Esophagus (tissue), 2 donors: ENCODE data around the gene WNT11. TPM values are rescaled to one million over a fixed set of nuclear protein-coding genes. Genes with fewer than 3 reads are reported as not detected.

Experiments
- H3K27ac ChIP-seq, 2 donors: one replicate each; pipeline ENCODE4 v1.5.1; 2013; ENCODE audit warnings: low read depth in 2 of 2, mild to moderate bottlenecking in 2 of 2, inconsistent platforms in 1 of 2, low read length in 1 of 2, moderate library complexity in 1 of 2
- H3K27me3 ChIP-seq, 2 donors: one replicate each; pipeline ENCODE4 v1.6.1; 2013; ENCODE audit warnings: low read length in 2 of 2, control low read depth in 1 of 2, mild to moderate bottlenecking in 1 of 2; ENCODE audit not compliant: insufficient read depth in 2 of 2, control insufficient read depth in 1 of 2
- H3K36me3 ChIP-seq, 2 donors: one replicate each; pipeline ENCODE4 v1.6.1; 2013; ENCODE audit warnings: low read length in 1 of 2; ENCODE audit not compliant: control insufficient read depth in 2 of 2, insufficient read depth in 2 of 2
- H3K4me1 ChIP-seq, 2 donors: one replicate each; pipeline ENCODE4 v1.6.1; 2013; ENCODE audit warnings: low read length in 1 of 2; ENCODE audit not compliant: control insufficient read depth in 2 of 2, insufficient read depth in 2 of 2
- H3K4me3 ChIP-seq, 2 donors: one replicate each; pipeline ENCODE4 v1.5.1; 2013; ENCODE audit warnings: low read length in 2 of 2, mild to moderate bottlenecking in 2 of 2, low read depth in 1 of 2, moderate library complexity in 1 of 2
- H3K9me3 ChIP-seq, 2 donors: one replicate each; pipeline ENCODE4 v1.6.1; 2013; ENCODE audit warnings: mild to moderate bottlenecking in 2 of 2, low read depth in 1 of 2, low read length in 1 of 2, moderate library complexity in 1 of 2; ENCODE audit not compliant: control insufficient read depth in 2 of 2, insufficient read depth in 1 of 2
- WGBS, 2 donors: extraction: QIAGEN DNeasy Blood & Tissue Kit; methylation state at CpG; one replicate each; pipeline ENCODE4 v1.1.7; 2013; 5-methylcytosine and 5-hydroxymethylcytosine counted together
- polyA plus RNA-seq, 2 donors: library from polyadenylated mRNA; stranded (reverse); fragments of 200-250 nt; gene quantifications; one replicate each; pipeline ENCODE4 v1.2.3, GENCODE V29; 2013
- donor health status: healthy with polysubstance abuse.
- donor health status: Bipolar disorder and iron deficiency.

WNT11 gene
- polyA plus RNA-seq, 2 donors = 0.20 to 0.25 TPM

DNA sequence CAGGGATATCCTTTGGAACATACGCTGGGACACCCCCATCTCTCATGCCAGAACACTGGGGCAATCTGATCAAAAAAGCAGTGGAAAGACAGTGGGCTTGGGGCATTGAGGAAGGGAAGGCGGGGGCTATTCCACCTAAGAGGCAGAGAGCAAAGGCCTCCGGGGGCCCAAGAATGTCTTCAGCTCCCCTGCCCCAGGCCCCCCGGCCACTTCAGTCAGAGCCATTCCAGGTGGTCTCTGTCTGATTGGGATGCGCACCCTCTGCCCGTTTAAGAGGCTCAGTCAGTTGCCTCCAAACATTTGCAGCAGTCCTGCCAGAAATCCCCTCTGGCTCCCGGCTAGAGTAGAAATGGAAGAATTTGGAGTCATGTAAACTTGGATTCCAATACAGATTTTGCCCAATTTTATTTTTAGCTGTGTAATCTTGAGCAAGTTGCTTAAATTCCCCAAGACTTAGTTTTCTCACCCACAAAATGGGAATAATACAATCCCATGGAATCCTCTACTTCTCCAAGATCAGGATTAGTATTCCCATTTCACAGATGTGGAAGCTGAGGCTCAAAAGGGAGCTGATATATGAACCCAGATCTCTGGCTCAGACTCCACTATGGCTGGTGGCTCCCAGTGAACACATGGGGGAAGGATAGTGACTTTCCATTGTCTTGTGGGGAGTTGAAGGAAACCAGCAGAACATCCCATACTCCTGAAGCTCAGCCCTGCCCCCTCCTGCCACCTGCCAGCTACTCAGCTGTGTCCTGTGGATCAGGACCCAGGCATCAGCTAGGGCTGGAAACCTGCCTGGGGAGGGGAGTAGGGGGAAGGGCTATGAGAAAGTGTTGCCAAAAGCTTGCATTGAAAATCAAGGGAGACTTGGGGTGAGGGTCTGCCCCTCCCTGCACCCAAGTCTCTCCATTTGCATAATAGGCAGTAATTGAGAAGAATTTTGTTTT, 6.1 kb upstream of the WNT11 start:
- Histone ChIP-seq H3K36me3 (no peaks in the 10 kb centered on the region), H3K9me3 (no peaks in the 10 kb centered on the region), H3K4me3 (no peak overlapping the region), H3K27me3 (no peaks in the 10 kb centered on the region), H3K4me1 (peaks cover 10 to 17% of the 10 kb centered on the region in 2 donors), H3K27ac (no peak overlapping the region)
- 82 to 84% methylated on average over 7 of the region's 7 CpGs for WGBS, 2 donors

DNA sequence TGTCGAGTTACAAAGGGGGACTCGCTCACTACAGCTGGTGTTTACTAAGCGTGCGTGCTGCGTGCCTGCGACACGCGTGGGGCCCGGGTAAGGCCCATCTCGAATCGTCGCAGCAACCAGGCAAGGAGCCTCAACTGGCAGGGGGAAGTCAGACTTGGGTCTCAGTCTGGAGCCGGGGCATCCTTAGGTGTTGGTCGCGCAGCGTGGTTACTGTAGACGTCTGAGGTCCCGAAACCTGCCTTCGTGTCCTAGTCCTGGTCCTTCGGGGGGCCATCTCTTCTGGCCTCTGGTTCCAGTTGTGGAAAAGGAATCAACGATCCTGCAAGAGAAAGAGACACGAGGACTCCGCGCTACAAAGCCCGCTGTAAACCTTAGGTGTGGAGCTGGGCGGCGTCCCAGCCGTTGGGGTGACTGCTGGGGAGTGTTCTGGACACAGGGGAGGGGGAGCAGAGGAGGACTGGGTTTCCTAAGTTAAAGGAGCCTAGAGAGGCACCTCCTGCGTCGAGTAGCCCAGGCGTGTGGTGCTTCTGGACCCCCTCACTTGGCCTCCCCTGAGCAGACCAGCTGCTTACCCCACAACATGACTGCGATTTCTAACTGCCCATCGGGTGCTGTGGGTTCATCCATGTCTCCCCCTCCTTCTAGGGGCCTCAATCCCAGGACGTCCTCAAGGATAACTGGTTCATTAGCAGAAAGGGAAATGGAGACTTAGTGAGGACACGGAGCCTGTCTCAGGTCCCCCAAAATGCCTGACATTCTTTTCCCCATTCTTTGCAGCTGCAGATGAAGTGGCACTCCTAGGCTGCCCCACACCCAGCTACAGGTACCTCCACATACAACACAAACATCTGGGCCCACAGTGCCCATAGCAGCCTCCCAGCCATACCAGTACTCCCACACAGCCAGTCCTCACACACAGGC, 4.9 kb upstream of the WNT11 start:
- WGBS, 2 donors = 26 to 32% methylated on average over 35 of the region's 35 CpGs
- Histone ChIP-seq H3K27me3 (no peaks in the 10 kb centered on the region), H3K27ac (no peak overlapping the region), H3K9me3 (peaks cover 0 to 1% of the 10 kb centered on the region in 2 donors), H3K4me1 (peaks cover 10 to 23% of the 10 kb centered on the region in 2 donors), H3K4me3 (peak overlapping the region; percentile 47 to 51), H3K36me3 (no peaks in the 10 kb centered on the region)

DNA sequence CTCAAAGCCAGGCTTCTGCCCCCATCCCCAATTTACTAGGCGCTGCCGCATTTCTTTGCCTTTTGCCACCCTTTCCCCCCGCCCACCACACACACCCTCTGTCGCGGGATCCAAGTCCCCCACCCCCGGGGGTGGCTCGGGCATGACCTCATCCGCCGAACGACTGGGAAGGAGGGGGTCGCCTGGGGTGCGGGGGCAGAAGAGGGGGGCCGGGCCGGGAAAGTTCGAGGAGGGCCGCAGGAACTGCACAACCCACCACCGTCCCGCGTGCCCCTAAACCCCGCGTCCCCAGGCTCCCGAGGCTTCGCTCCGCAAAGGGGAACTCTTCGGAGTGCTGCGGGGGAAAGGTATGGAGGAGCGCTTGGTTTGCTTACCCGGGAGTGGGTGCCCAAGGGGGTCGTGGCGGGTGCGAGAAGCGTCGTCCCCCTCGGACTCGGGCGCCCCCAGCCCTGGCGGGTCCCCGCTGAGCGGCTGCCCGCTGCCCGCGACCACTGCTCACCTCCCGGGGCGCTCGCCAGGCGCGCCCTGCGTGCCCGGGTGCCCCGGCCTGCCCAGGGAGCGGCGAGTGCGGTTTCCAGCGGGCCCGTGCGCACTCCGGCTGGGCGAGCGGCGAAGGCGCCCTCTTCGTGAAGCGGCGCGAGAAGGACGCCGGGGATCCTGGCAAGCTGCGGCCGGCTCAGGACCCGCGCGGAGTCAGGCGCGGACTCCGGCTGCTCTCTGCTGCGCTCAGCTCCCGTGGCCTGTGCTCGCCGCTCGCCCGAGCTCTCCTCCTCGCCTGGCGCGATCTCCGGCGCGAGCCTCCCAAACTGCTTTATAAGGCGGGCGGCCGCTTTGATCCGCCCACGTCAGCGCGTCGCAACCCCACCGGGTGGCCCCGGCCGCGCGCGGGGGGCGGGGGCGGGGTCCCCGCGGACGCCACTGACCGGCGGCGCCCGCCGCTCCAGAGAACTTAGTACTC, 4.0 kb upstream of the WNT11 start:
- peaks cover 13 to 29% of the 10 kb centered on the region in 2 donors for H3K4me1 ChIP-seq
- peak overlapping the region; percentile 47 to 53 for H3K4me3 ChIP-seq
- H3K9me3 ChIP-seq = peaks cover 0 to 2% of the 10 kb centered on the region in 2 donors
- no peaks in the 10 kb centered on the region for H3K27me3 ChIP-seq
- H3K36me3 ChIP-seq = no peaks in the 10 kb centered on the region
- 0 to 1% methylated on average over 100 to 111 of the region's 111 CpGs for WGBS, 2 donors
- H3K27ac ChIP-seq = peak overlapping the region in 1 of 2 donors; percentile 11

GRCh38 chr11:76209375-76209972, 3.2 kb upstream of the WNT11 start:
- 0 to 1% methylated on average over 37 to 61 of the region's 61 CpGs for WGBS, 2 donors
- peaks cover 13 to 29% of the 10 kb centered on the region in 2 donors for H3K4me1 ChIP-seq

DNA sequence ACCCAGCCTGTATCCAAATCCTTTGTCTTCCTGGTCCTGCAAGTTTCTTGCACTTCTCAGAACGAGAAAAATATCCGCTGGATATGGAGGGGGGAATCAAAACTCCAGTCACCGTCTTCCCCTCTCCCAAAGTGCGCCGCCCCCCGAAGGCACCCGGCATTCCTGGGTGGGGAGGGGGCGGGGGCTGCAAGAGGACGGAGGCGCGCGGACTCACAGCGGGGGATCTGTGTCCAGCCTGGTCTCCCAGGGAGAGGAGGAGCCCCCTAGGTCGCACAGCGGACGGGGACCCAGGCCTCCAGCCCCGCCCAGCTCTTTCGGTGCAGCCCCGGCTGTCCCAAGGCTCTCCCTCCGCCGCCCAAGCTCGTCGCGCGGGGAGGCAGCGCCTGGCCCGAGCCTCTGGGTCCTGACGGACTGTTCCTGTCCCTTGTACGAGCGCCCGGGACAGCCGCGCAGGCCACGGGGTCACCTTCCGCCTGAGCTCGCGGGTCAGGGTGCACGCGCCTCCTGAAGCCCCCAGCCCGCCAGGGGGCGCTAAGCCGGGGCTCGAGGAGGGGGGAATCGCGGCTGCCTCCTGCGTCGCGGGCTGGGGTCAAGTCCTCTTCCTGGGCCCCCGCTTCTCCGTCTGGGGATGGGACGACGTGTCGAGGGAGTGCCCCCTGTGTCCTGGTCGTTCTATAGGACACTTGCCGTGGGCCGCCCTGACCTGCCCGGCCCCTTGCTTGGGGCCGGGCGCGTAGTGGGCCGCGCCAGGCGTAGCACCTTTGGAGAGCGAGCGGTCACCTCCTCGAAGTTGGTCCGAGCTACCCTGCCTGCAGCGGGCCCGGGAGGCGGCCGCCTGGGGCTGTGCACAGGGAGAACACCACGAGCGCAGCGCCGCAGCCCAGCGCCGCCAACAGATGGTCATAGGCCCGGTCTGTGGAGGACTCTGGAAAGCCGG, 2.4 kb upstream of the WNT11 start:
- H3K4me1 ChIP-seq = peaks cover 13 to 29% of the 10 kb centered on the region in 2 donors
- no peaks in the 10 kb centered on the region for H3K27me3 ChIP-seq
- H3K27ac ChIP-seq = no peak overlapping the region

More at GRCh38 chr11:76209375-76209972, 3.2 kb upstream of the WNT11 start:
- Histone ChIP-seq H3K27me3 (no peaks in the 10 kb centered on the region), H3K4me3 (peak overlapping the region; percentile 47 to 53), H3K9me3 (peaks cover 0 to 2% of the 10 kb centered on the region in 2 donors), H3K27ac (no peak overlapping the region), H3K36me3 (no peaks in the 10 kb centered on the region)

DNA sequence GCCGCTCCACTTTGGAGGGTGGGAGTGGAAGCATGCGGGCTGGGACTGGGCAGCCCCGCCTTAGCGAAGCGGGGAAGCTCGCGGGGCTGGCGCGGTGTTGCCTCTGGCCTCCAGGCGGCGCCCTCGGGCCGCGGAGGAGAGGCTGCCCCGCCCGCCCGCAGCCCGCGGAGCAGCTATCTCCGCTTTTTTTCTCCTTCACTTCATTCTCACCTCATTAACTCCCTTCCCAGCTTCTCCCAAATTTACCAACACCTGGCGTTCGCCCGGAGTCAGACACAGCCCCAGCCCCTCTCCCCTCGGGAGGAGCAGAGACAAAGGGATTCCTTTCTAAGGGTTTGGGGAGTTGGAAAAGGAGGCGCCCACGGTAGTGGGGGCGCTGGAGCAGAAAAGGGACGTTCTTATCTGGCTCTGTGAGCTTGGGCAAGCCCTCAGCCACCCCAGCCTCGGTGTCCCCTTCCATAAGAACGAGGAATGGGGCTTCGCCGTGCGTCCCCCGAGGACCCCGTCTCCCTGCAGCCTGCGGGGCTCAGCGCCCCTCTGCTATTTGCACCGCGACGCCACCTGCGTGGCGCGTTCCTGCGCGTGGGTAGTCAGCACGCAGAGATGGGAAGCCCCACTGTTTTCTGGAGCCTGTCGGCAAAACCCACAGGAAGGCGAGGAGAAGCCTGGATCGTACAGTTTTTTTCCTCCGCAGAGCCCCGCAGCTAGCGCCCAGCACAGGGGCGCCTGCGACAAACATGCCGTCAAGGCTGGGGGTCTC, 1.5 kb upstream of the WNT11 start:
- no peaks in the 10 kb centered on the region for H3K36me3 ChIP-seq
- peaks cover 13 to 29% of the 10 kb centered on the region in 2 donors for H3K4me1 ChIP-seq
- H3K4me3 ChIP-seq = peak overlapping the region; percentile 47 to 53
- no peaks in the 10 kb centered on the region for H3K27me3 ChIP-seq
- no peak overlapping the region for H3K27ac ChIP-seq
- WGBS, 2 donors = 1 to 2% methylated on average over 55 of the region's 55 CpGs
- H3K9me3 ChIP-seq = peaks cover 0 to 2% of the 10 kb centered on the region in 2 donors

More for the DNA sequence above, 2.4 kb upstream of the WNT11 start:
- 1% methylated on average over 66 to 79 of the region's 79 CpGs for WGBS, 2 donors
- Histone ChIP-seq H3K9me3 (peaks cover 0 to 2% of the 10 kb centered on the region in 2 donors), H3K36me3 (no peaks in the 10 kb centered on the region), H3K4me3 (peak overlapping the region; percentile 47 to 53)

DNA sequence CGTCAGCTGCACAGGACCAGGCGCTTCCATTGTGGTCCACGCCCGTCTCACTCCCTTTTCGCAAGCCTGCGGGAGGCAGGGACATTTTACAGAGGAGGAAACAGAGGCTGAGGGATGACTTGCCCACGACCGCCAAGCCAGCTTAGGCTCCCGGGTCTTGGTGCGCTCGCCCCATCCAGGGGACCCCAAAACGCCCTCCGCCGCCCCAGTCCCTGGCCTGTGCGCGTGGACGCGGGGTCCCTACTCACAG, 300 bp downstream of the WNT11 start:
- no peaks in the 10 kb centered on the region for H3K27me3 ChIP-seq
- WGBS, 2 donors = 20 to 21% methylated on average over 18 of the region's 18 CpGs
- peaks cover 13 to 29% of the 10 kb centered on the region in 2 donors for H3K4me1 ChIP-seq
- no peak overlapping the region for H3K27ac ChIP-seq
- peaks cover 0 to 2% of the 10 kb centered on the region in 2 donors for H3K9me3 ChIP-seq
- no peaks in the 10 kb centered on the region for H3K36me3 ChIP-seq
- H3K4me3 ChIP-seq = peak overlapping the region; percentile 35 to 41
